Measurements from ENCODE around the gene NHEJ1.

Gene NHEJ1

DNA sequence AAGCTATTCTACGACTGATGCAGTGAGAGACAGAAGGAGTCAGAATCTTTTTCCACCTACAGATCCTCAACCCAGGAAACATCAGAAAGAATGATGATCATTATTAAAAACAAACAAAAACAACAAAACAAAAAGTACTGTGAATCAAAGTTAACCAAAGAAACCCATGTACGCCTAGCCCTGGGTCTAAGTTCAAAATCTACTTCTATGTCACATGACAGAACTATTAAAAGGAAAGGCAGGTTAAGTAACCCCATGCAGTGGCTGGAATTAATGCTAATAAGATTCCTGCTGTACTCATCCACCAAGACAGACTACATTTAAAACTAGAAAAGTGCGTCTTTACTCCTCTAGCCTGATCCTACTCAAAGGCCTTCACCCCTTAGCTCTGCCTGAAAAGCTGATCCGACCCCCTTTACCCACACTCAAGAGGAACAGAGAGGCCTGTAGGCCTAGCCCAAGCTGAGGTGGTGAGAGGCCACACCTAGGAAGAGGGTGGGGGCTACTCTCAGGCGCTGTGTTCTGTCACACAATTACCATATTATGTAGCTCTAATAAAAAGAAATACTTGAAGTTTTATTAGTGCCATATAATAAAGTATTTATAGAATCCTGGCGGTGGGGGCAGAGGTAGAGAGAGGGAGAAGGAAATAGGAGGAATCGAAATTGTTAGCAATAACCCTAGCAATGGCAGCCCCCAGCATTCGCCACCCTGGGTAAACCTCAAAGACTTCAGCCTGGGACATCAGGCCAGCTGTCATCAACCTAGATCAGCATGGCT, 37.1 kb downstream of the NHEJ1 start:
- no peak for DNase-seq (ENCODE audit: low read depth)

DNA sequence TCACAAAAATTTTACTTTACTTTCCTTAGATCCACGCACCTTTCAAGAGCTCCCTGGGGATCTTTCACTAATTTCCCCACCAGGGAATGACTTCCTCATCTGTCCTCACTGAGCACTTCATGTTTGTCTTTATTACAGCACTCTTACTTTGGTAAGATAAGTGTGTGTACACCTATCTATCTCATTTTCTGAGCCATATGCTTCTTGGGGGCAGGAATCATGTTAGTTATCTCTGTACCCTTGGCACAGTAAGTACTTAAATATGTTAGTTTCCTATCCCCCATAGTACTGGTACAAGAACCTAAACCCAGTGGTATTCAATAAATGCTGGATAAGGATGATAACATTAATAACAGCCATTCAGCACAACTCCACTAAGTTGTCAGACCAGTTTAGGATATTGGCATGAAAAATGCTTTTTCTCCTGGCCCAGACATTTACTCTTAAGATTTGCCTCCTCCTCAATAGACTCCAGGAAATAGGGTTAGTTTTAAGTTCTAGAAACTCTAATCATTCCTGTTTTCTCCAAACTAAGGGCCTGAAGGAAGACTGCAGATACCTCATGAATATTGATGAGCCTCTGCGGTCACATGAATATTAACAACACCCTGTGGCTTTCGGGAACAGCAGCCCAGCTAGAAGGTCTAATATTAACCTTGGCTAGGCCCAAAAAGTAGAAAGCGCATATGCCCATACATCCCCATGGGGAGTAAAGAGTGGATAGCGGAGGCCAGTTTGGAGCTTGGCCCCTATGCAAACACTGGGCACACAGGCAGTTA, 38.2 kb downstream of the NHEJ1 start:
- DNase-seq (ENCODE audit: low read depth): no peak

DNA sequence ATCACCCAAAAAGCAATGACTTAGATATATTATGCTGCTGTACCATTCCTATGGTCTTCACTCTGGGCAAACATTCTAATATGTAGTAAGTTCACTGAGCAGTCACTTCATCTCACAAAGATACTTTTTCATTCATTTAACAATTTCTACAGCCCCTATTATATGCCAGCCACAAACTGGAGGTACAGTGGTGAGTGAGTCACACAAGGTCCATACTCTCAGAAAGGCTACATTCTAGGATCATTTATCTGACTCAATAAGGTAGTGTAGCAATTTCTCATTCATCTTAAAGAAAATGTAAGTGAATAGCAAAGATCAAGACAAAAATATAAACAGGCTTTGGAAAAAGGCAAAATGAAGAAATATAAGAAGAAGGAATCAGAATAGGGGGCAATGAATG, 40.5 kb downstream of the NHEJ1 start:
- no peak for DNase-seq (ENCODE audit: low read depth)

DNA sequence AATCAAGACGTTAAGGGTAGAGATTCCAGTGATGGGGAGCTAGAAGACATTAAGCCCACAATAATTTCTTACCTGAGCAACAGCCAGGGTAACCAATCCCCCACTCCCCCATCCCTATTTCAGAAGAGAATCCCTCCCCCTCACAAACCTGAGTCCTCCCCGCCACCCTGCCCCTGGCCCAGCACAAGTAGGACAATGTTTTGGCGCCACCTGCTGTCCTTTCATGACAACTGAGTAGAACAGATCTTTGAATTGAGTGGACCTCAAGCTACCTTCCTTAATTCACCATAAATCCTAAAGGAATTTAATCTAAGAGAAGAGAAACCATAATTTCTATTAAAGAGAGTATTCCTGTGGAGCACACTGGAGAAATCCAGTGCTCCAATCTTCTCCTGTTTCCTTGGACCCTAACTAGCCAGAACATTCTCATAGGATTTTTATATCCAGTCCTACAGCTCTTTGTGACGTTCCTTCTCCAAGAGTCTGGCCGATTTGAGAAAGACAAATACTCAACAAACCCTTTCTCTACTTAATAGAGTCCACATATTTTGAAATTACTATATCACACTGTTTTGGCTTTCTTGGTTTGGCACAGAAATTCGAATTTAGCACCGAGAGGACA, 41.1 kb downstream of the NHEJ1 start:
- peak; percentile 57 for DNase-seq (ENCODE audit: low read depth)

DNA sequence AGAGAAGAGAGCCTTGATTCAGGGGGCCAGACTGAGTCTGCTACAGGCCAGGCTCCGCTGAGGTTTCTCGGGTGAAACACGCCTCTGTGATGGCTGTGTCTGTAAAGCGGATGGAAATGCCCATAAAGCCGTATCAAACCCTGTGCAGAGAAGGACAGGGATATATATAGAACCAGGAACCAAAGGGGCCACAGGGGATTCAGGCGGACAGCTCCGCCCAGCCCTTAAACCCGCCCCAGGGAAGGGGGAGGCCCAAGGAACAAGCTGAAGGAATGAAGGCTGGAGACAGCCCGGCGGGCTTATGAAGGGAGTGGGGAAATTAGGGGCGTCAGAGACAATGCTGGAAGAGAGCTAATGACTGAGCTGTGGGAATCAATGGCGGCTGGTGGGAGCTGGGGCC, 42.1 kb downstream of the NHEJ1 start:
- no peak for DNase-seq (ENCODE audit: low read depth)

DNA sequence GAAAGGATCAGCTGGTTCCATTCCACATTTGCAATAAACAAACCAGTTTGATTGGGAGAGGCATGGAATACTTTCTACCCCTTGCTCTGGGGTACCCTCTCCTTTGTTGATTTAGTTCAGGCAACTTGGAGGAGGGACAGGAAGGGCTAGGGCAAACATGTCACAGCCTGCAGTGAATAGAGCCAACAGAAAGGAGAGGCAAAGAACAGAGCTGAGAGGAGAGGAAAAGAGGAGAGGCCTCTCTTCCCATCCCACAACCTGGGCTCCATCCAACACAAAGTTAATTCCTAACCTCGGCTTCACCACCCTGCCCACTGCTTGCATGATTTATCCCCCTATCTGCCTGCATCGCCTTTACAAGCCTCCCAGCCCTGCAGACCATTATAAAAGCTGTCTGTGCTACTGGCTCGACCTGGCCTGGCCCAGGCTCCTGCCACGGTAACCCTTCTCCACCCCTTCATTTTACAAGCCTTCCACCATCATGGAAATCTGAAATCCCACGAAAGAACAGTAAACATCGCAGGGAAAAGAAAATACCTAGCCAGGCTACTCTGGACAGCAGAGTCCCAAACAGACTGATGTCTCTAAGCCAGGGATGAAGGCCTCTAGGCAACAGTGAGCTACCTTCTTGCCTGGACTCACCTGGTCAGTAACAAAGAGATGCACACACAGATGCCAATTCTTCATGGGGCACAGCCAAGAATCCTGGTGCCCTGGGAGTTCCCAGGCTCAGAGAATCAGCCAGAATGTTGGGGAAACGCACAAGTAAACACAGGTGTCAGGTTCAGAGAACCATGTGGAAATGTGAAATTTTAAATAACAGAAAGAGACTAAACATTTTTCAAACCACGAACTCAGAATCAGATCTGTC, 43.6 kb downstream of the NHEJ1 start:
- no peak for DNase-seq (ENCODE audit: low read depth)

DNA sequence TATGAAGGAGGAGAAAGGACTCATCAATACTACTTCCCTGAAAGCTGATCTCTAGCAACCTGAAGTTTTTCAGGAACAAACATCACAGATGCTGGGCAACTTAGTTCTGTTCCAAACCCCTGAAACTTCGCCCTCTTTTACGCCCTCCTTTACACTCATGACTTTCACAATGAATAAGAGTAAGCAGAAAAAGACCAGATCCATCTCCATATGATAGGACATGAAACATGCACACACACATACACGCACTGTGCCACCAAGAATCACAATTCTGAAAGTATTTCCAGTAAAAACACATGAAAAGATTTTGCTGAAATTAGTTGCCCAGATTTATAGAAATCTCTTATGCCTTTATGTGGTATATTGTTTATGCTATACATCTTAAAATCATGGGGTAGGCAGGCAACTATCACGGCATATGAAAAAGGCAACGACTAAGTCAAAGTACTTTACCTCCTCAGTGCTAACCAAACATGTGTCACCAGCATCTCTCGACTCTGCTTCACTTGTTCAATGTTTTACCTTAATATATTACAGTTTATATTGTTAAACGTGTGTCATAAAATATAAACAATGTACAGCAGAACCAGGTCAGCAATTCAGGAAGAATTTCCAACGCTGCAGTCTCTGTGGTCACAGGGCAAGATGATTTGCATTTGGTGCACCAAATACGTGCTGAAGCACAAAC, 47.8 kb downstream of the NHEJ1 start:
- DNase-seq (ENCODE audit: low read depth): no peak

DNA sequence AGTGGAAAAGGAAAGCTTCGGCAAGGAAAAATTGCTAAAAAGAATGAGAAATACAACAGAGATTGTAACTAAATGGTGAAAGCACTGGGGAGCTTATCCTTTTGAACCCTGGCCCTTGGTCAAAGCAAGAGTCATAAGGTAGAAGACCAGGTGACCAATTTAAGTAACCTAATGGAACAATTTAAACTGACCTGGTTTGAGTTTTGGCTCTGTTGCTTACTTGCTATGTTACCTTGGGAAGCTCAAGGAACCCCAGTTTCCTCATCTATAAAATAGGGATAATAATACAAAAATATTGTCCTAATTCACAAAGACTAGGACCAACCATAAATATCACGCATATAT, 48.6 kb downstream of the NHEJ1 start:
- DNase-seq (ENCODE audit: low read depth): no peak

DNA sequence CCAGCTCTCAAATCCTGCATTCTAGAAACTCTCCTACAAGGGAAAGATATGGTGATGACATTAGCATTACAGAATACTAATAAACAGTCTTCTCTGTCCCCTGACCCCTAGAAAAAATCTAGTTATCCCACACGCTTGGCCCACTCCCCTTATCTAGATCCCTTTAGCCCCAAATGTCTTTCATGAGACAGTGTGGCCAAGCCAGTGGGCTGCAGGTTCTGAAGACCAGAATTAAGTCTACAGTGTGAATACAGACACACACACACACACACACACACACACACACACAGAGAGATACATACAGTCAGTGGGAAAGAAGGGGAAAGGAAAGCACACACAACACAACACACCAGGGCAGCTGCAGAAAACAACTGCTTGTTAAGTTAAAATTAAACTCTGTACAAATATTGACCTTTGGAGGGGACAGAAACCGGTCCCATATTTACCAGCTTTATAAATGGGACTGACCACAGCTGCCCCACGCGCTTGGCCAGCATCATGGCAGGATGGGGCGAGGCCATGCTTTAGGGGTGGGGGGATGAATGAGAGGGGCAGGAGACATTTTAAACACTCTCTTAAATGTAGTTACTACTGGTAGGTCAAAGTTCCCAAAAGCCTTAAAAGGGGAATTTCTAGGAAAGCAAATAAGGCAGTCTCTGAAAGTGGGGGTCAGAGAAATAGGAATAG, 49.1 kb downstream of the NHEJ1 start:
- DNase-seq (ENCODE audit: low read depth): no peak

DNA sequence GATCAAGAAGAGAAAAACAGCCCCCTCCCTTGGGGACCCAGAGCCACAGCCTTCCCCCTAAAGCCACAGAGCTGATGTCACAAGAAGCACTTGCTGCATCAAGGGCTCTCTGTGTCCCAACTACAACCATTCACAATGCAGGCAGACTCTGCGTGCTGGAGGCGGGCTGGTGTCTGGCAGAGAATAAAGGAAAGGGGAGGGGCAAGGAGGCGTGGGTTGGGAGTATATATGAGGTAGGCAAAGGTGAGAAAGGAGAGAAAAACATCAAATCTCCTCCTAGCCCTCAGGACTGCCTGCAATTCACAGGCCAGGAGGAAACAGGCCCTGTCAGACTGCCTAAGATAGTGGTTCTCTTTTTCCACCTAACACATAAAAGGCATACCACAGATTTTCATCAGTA, 51.1 kb downstream of the NHEJ1 start:
- no peak for DNase-seq (ENCODE audit: low read depth)

DNA sequence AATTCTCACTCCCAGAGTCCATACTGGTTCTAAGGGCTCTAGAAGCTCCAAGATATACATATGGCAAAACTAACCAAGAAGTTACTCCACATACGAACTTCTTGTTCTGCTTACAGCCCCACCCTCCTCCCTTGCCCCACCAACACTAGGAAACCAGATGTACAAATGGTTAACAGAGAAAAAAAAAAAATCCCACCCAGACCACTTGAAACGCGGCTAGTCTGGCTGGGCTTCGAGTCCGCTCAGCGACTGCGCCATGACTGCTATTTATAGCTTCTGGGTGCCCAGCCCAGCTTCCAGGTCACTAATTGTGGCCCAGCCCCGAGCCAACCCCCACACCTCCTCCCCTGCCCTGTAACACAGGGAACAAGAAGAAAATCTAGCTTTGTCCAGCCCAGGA, 52.9 kb downstream of the NHEJ1 start:
- DNase-seq (ENCODE audit: low read depth): no peak

DNA sequence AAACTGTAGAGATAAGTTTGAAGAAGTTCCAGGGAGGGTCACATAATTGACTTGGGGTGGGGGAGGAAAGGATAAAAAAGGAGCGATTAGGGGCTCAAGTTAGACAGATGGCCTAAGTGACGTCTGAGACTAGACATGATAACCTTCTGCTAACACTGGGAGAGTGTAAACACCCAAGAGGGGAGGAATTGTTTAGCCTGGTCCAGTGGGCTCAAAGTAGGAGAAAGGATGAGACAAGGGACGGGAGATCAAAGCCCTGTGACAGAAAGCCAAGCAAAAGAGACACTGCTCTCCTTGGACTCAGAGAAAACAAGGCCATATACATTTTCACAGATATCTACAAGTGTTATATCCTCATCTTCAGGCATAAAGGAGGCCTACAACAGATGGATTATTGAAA, 54.4 kb downstream of the NHEJ1 start:
- DNase-seq (ENCODE audit: low read depth): no peak

DNA sequence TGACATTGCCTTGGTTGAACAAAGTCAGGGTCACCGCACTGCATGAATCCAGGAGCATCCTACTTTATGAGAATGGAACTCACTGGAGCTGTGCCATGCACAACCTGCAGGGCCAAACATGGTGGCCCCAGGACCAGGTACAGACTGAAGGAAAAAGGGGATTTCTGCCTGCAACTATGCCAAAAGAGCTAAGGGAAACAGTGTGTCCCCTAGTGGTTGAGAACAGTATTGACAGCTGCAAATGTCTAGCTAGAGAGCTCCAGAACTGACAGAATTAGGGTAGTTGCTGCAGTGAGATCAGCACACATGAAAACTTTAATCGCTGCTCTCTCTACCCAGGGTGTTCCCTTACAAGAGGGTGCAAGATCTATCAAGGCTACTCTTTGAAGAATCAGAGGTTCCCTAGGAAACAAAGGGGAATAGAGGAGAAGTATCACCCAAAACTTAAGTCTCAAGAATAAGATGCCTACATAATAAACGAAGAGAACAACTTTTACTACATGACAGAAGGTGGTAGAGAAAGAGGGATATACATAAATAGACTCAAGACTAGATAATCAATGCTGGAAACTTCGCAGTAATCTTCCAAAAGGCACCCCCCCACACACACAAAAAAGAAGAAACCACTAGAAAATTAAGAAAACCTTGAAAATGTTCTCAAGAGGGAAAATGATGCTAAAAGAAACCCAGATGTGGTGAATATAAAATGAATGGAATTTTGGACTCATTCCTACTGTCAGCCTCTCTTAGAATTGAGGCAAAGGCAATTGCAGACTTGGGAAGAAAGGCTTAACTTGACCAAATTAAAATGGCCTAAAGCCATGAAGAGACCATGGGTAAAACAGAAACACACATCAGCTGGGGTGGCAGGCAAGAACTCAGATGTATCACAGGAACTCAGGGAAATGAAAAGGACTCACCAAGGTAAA, 56.2 kb downstream of the NHEJ1 start:
- peak; percentile 46 for DNase-seq (ENCODE audit: low read depth)

DNA sequence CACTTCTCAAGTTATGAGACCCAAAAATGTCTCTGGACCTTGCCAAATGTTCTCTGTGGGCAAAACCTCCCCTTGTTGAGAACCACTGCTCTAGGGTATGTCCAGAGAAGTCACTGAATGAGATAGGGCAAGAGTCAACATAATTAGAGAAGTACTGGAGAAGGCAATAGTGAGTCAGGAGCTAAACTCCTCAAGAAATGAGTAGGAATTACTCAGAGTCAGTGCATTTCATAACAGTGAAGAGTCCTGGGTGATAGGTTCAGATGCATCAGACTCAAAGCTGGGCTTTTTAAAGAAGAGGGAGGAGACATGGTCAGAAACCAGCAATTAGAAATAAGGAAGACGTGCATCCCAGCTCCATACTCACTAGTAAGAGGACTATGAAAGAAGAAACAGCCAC, 61.3 kb downstream of the NHEJ1 start:
- DNase-seq (ENCODE audit: low read depth): peak; percentile 73

DNA sequence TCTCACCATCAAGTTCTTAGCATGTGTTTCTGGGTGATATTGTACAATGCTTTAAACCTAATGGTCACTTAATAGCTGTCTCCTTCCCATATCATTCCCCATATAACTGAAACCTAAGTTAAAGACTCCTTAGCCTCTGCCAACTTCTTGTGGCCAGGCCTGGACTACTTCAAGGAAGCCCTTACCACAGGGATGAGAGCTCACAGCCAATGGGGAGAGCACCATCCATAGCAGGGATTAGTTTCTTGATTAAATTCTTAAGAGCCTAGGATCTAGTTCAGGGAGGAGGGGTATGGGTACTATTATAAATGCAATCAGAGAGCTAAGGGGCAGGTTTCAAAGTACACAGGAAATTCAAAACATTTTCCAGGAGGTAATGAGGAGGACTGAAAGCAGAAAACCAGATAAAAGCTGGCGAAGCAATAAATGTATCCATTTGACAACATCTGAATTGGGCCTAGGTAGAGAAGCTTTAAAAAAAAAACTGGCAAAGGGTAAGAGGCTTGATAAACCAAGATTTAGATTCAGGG, 65.1 kb downstream of the NHEJ1 start:
- no peak for DNase-seq (ENCODE audit: low read depth)

DNA sequence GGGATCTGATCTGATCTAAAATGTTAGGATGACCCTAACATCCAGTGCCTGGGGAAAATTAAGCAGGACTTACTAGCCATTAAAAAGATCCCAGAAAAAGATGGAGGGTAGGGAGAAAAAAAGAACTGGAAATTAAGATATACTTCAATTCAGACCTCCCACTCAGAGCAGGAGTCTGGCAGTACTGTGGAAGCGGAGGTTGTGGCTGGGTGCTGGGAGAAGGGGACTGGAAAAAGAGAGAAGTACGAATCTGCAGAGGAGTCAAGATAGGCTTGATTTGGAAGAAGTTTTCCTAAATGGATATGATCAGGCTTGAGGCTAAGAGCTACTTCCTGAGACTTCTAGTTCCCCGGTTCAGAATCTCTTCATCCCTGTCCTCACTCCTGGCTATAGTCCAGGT, 66.4 kb downstream of the NHEJ1 start:
- DNase-seq (ENCODE audit: low read depth): no peak

DNA sequence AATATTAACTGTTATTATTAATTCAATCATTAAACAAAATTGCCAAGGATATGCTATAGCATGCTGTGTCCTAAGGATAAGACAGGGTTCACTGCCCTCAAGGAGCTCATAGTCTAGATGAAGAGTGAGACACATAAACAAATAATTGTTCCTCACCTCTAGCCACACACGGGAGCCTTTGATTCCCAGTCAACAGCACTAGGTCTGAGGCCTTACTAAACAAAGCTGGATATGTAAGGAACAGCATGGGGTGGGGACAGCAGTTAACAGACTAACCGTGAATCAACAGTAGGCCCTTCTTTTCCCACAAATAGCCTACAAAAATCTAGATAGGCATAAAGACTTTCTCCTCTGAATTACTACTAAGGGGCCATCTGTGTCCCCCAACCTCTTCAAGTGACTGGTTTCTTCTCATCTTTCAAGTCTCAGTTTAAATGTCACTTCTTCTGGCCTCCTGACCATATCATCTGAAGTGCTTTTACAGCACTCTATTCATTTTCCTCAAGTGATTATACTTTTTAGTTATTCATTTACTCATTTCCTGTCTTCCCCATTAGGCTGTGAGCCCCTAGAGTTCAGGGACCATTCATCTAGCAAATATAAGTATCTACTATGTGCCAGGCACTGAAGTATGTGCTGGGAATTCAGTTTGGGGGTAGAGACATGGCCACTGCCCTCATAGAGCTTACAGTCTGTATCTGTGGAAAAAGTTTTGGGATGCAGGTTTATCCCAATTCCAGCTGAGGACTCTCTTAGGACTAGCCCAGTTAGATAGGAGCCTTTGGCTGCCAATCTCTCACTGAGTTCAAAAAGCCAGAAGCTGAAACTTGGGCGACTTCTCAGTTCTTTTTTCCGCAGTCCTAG, 69.9 kb downstream of the NHEJ1 start:
- DNase-seq (ENCODE audit: low read depth): no peak

DNA sequence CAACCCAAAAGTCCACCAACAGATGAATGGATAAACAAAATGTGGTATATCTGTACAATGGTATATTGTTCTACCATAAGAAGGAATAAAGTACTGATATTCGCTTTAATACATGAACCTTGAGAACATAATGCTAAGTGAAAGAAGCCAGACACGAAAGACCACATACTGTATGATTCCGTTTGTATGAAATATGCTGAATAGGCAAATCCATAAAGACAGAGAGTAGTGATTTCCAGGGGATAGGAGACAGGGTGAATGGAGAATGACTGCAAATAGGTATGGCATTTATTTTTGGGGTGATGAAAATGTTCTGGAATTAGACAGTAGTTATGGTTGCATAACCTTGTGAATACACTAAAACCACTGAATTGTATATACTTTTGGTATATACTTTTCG, 71.3 kb downstream of the NHEJ1 start:
- no peak for DNase-seq (ENCODE audit: low read depth)

DNA sequence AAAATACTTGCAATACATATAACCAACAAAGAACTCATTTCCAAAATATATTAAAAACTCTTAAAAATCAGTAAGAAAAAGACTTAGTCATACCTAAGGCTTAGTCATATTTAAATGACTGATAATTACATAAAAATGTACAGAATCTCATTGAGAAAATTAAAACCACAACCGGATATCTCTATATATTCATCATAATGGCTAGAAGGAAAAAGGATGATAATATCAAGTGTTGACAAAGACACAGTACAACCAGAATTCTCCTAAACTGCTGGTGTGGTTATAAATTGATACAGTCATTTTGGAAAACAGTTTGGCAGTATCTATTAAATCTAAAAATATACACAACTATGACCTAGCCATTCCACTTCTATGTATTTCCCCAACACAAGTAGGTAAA, 72.8 kb downstream of the NHEJ1 start:
- no peak for DNase-seq (ENCODE audit: low read depth)

Measured in iris pigment epithelial cell (primary cell).